Measurements from ENCODE around the gene PDGFC. TPM values are rescaled to one million over a fixed set of nuclear protein-coding genes. Genes with fewer than 3 reads are reported as not detected.

The PDGFC gene
- polyA plus RNA-seq, 1 donor (not counting 4 experiments of a cell fraction or from before 2014, with no cell fraction given), result 29.7 TPM

DNA sequence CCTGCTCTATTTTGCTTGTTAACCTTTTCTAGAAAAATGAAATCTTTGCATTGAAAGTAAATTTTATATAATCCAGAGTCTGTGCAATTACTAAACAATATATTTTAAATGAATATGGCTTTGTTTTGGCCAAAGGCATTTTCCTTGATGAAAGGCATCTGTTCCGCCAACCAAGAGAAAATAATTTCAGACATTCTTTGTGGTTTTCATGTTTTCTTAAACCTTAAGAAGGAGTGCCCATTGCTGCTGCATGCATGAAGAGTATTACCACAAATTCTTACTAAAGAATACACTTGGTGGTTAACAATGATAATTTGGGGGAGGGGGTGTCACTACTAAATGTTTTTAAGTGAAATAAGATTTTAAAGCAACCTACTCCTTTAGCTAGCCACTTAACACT is 2.7 kb upstream of the PDGFC start:
- Histone ChIP-seq H3K9ac (ENCODE audit: control insufficient read depth, extremely low read depth, insufficient read depth, low read length) (no peak overlapping the region), H3K9me1 (ENCODE audit: control insufficient read depth, extremely low read depth, insufficient read depth, low read length) (no peaks in the 10 kb centered on the region), H3K4me1 (ENCODE audit: control insufficient read depth, extremely low read depth, insufficient read depth, low read length) (peaks cover 18% of the 10 kb centered on the region), H3K79me2 (ENCODE audit: control insufficient read depth, insufficient read depth, low read length) (peaks cover 15% of the 10 kb centered on the region), H4K20me1 (ENCODE audit: control insufficient read depth, extremely low read depth, insufficient read depth, low read length) (no peaks in the 10 kb centered on the region), H3K4me3 (ENCODE audit: control insufficient read depth in 2 of 3, extremely low read depth in 1 of 3, insufficient read depth in 2 of 3, low read depth in 1 of 3, low read length in 3 of 3) (no peak overlapping the region), H3K36me3 (ENCODE audit: control insufficient read depth in 2 of 2, extremely low read depth in 1 of 2, insufficient read depth in 2 of 2, low read length in 2 of 2) (no peaks in the 10 kb centered on the region), H3K27me3 (ENCODE audit: control insufficient read depth, extremely low read depth, insufficient read depth, low read length) (no peaks in the 10 kb centered on the region), H3K27ac (ENCODE audit: control insufficient read depth, insufficient read depth, low read length) (no peak overlapping the region), H3K4me2 (ENCODE audit: control insufficient read depth, extremely low read depth, insufficient read depth, low read depth, low read length) (no peak overlapping the region), H2AFZ (ENCODE audit: control insufficient read depth, low read length) (no peak overlapping the region), H3K9me3 (ENCODE audit: control insufficient read depth, low read depth, low read length) (no peaks in the 10 kb centered on the region)
- no peak for FAIRE-seq
- dilution Hi-C loops (cut with MboI; ENCODE audit: extremely low pct_ligation_motif_present, low sequenced_read_pairs), result no loop called here
- TF ChIP-seq, protein P1, sequence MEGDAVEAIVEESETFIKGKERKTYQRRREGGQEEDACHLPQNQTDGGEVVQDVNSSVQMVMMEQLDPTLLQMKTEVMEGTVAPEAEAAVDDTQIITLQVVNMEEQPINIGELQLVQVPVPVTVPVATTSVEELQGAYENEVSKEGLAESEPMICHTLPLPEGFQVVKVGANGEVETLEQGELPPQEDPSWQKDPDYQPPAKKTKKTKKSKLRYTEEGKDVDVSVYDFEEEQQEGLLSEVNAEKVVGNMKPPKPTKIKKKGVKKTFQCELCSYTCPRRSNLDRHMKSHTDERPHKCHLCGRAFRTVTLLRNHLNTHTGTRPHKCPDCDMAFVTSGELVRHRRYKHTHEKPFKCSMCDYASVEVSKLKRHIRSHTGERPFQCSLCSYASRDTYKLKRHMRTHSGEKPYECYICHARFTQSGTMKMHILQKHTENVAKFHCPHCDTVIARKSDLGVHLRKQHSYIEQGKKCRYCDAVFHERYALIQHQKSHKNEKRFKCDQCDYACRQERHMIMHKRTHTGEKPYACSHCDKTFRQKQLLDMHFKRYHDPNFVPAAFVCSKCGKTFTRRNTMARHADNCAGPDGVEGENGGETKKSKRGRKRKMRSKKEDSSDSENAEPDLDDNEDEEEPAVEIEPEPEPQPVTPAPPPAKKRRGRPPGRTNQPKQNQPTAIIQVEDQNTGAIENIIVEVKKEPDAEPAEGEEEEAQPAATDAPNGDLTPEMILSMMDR (optimal IDR thresholded peaks at IDR 0.05 in 1 of 3, IDR thresholded peaks at IDR 0.05 in 1 of 3, conservative IDR thresholded peaks at IDR 0.05 in 1 of 3; ENCODE audit: extremely low read depth in 1 of 3, insufficient read depth in 2 of 3, low read length in 3 of 3), result no peak
- no peak for DNase-seq (ENCODE audit: low read depth, low spot score)

DNA sequence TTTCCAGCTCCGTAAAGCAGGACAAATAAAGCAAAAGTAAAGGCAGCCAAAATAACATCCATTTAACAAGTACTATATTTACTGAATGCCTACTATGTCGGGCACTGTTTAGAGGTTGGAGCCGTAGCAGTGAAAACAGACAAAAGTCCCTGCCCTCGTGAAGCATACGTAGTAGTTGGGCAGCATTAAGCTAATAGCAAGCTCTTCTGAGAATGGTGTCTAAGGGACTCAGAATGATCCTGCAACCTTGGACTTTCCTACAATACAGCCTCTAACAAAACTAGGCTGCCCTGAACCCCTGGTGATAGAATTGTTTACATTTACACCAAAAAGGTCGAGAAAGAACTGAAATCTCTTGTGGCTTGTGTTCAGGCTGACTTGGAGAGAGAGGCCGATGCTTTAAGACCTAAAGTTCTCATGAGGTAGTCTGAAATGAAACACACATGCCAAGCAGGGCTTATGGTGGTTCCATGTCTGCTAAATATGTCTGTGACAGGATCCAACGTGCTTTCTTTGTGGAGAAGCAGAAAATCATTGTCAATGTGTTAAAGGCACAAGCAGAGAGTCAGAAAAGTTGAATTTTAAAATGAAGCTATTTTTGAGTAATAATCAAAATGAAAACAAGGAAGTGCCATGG is 898 bp upstream of the PDGFC start:
- DNase-seq (ENCODE audit: low read depth, low spot score), result no peak
- Histone ChIP-seq H2AFZ (ENCODE audit: control insufficient read depth, low read length) (peak overlapping the region; percentile 77), H4K20me1 (ENCODE audit: control insufficient read depth, extremely low read depth, insufficient read depth, low read length) (no peaks in the 10 kb centered on the region), H3K27me3 (ENCODE audit: control insufficient read depth, extremely low read depth, insufficient read depth, low read length) (no peaks in the 10 kb centered on the region), H3K4me3 (ENCODE audit: control insufficient read depth in 2 of 3, extremely low read depth in 1 of 3, insufficient read depth in 2 of 3, low read depth in 1 of 3, low read length in 3 of 3) (peak overlapping the region; percentile 61 to 80 (median 76)), H3K36me3 (ENCODE audit: control insufficient read depth in 2 of 2, extremely low read depth in 1 of 2, insufficient read depth in 2 of 2, low read length in 2 of 2) (no peaks in the 10 kb centered on the region), H3K4me2 (ENCODE audit: control insufficient read depth, extremely low read depth, insufficient read depth, low read depth, low read length) (peak overlapping the region; percentile 78), H3K79me2 (ENCODE audit: control insufficient read depth, insufficient read depth, low read length) (peaks cover 32% of the 10 kb centered on the region), H3K9ac (ENCODE audit: control insufficient read depth, extremely low read depth, insufficient read depth, low read length) (peak overlapping the region; percentile 80), H3K4me1 (ENCODE audit: control insufficient read depth, extremely low read depth, insufficient read depth, low read length) (peaks cover 30% of the 10 kb centered on the region), H3K27ac (ENCODE audit: control insufficient read depth, insufficient read depth, low read length) (peak overlapping the region; percentile 8), H3K9me3 (ENCODE audit: control insufficient read depth, low read depth, low read length) (no peaks in the 10 kb centered on the region), H3K9me1 (ENCODE audit: control insufficient read depth, extremely low read depth, insufficient read depth, low read length) (no peaks in the 10 kb centered on the region)
- TF ChIP-seq, protein P1 (optimal IDR thresholded peaks at IDR 0.05 in 1 of 3, IDR thresholded peaks at IDR 0.05 in 1 of 3, conservative IDR thresholded peaks at IDR 0.05 in 1 of 3; ENCODE audit: extremely low read depth in 1 of 3, insufficient read depth in 2 of 3, low read length in 3 of 3), result no peak
- TF ChIP-seq EZH2 (IDR thresholded peaks at IDR 0.05; ENCODE audit: low read length), result no peak
- peak; percentile 87 for FAIRE-seq
- dilution Hi-C loops (cut with MboI; ENCODE audit: extremely low pct_ligation_motif_present, low sequenced_read_pairs), result no loop called here

All from keratinocyte (primary cell).